Measurements from ENCODE around the gene TADA3. TPM values are rescaled to one million over a fixed set of nuclear protein-coding genes. Genes with fewer than 3 reads are reported as not detected.

The TADA3 gene
- total RNA-seq, 2 donors from 2014 or later, result 32.2 to 35.2 TPM

DNA sequence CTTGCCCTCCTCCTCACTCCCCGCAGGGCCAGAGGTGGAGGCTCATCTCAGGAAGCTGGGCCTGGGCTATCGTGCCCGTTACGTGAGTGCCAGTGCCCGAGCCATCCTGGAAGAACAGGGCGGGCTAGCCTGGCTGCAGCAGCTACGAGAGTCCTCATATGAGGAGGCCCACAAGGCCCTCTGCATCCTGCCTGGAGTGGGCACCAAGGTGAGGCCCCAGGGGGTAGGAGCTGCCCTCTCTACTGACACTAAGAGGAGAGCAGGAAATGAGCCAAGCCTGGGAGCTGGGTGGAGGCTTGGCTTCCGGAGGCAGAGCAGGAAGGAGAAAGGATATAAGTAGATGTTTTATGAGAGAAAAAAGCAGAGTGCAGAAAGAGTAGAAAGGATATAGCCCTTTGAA, 37.6 kb downstream of the TADA3 start:
- peak overlapping the region; percentile 83 for H3K27ac Mint-ChIP-seq
- DNase-seq, result no peak
- no peaks in the 10 kb centered on the region for H3K9me3 ChIP-seq (ENCODE audit: control insufficient read depth, low read length, poor library complexity, severe bottlenecking)
- peaks cover 13% of the 10 kb centered on the region for H3K36me3 Mint-ChIP-seq (ENCODE audit: low read depth)
- H3K4me1 Mint-ChIP-seq, result peaks cover 35% of the 10 kb centered on the region
- no peak for ATAC-seq
- H3K4me3 Mint-ChIP-seq, result peak overlapping the region; percentile 87
- no peaks in the 10 kb centered on the region for H3K27me3 Mint-ChIP-seq

DNA sequence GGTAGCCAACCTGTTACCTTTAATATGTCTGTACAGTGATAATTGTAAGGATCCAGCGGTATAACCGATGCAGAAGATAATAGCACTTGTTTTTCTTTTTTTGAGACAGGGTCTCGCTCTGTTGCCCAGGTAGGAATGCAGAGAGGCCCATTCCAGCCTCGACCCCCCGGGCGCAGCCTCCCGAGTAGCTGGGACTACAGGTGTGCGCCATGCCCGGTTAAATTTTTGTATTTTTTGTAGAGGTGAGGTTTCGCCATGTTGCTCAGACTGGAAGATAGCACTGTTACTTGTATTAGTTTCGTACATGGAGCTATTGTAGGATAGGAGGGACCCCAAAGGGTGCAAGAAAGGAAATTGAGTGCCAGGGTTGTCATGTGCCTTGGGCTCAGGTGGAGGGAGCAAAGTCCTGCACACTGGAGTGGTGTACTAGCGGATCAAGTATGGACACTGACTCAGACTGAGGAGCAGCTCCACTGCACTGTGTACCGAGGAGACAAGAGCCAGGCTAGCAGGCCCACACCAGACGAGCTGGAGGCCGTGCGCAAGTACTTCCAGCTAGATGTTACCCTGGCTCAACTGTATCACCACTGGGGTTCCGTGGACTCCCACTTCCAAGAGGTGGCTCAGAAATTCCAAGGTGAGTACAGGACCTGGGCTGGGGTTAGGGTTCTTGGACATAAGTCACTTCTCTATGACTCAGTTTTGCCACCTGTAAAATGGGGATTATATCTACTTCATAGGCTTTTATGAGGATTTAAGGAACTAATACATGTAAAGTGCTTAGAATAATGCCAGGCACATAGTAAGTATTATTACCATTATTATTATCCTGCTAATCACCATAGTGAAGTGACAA, 41.5 kb downstream of the TADA3 start:
- H3K36me3 Mint-ChIP-seq (ENCODE audit: low read depth), result peaks cover 11% of the 10 kb centered on the region
- ATAC-seq (no peak), DNase-seq (no peak)
- no peaks in the 10 kb centered on the region for H3K9me3 ChIP-seq (ENCODE audit: control insufficient read depth, low read length, poor library complexity, severe bottlenecking)
- peaks cover 35% of the 10 kb centered on the region for H3K4me1 Mint-ChIP-seq
- peak overlapping the region; percentile 98 for H3K4me3 Mint-ChIP-seq
- H3K27ac Mint-ChIP-seq, result peak overlapping the region; percentile 94
- no peaks in the 10 kb centered on the region for H3K27me3 Mint-ChIP-seq

DNA sequence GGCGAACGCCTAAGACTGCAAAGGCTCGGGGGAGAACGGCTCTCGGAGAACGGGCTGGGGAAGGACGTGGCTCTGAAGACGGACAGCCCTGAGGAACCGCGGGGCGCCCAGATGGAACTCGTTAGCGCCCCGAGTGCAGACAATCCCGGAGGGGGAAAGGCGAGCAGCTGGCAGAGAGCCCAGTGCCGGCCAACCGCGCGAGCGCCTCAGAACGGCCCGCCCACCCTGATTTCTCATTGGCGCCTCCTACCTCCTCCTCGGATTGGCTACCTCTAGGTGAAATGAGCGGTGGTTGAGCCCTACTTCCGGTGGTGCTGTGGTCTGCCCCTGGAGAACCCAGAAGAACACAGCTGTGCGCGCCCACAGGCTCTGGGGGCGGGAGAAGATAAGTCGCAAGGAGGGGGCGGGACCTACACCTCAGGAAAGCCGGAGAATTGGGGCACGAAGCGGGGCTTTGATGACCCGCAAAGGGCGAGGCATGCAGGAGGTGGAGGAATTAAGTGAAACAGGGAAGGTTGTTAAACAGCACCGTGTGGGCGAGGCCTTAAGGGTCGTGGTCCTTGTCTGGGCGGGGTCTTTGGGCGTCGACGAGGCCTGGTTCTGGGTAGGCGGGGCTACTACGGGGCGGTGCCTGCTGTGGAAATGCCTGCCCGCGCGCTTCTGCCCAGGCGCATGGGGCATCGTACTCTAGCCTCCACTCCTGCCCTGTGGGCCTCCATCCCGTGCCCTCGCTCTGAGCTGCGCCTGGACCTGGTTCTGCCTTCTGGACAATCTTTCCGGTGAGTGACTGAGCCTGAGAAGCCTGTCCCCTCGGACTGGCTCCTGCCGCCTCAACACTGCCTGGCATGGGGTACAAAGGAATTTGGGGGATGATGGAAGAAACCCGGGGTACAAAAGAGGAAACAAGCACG, 42.4 kb downstream of the TADA3 start, which contains the start of gene OGG1:
TSS of gene OGG1 (plus strand) at position 308 of the 911 bp plus-strand sequence. CDS start at position 643, 335 bp downstream.
- no peaks in the 10 kb centered on the region for H3K9me3 ChIP-seq (ENCODE audit: control insufficient read depth, low read length, poor library complexity, severe bottlenecking)
- peak; percentile 96 for ATAC-seq
- Mint-ChIP-seq H3K27ac (peak within 1 kb of the TSS; percentile 94), H3K4me1 (peaks cover 34% of the 10 kb centered on the region), H3K4me3 (peak within 1 kb of the TSS; percentile 98), H3K27me3 (no peaks in the 10 kb centered on the region), H3K36me3 (ENCODE audit: low read depth) (peaks cover 11% of the 10 kb centered on the region)
- peak; percentile 85 to 93 (median 85) for DNase-seq

DNA sequence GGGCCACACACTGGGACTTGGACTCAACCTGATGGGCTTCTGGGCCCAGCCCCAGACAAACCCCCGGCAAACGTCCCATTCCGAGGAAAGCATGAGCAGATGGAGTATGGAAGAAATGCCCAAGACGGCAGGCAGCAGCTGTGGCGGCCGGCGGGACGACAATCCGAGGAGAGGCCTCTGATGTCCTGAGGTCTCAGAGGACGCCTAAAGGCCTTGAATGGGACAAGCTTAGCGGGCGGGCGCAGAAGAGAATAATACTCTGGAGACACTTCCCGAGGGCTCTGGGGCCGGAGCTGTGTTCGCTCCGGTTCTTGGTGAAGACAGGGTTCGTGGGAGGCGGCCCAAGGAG, 43.0 kb downstream of the TADA3 start:
- Mint-ChIP-seq H3K27me3 (no peaks in the 10 kb centered on the region), H3K4me3 (peak overlapping the region; percentile 98), H3K4me1 (peaks cover 29% of the 10 kb centered on the region), H3K27ac (peak overlapping the region; percentile 94), H3K36me3 (ENCODE audit: low read depth) (peaks cover 10% of the 10 kb centered on the region)
- no peaks in the 10 kb centered on the region for H3K9me3 ChIP-seq (ENCODE audit: control insufficient read depth, low read length, poor library complexity, severe bottlenecking)
- DNase-seq (no peak), ATAC-seq (no peak)

DNA sequence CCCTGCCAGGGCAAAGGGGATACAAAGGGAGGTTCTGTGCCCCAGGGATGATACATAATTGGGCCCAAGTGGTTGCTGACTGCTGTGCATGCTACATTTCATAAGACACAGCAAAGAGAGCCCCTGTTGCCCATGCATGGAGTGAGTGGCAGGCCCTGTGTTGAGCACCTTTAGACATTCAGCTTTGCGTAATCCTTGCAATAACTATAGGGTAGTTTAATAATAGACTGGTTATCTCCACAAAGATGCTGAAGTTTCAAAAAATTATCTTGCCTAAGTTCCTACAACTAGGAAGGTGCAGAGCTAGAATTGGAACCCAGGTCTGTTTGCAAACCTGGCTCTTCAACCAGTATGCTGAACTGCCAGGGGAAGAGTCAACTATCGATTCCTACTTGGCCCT, 44.2 kb downstream of the TADA3 start:
- peak overlapping the region; percentile 5 for H3K4me3 Mint-ChIP-seq
- ATAC-seq (no peak), DNase-seq (no peak)
- H3K4me1 Mint-ChIP-seq, result peaks cover 23% of the 10 kb centered on the region
- peaks cover 10% of the 10 kb centered on the region for H3K36me3 Mint-ChIP-seq (ENCODE audit: low read depth)
- H3K27me3 Mint-ChIP-seq, result no peaks in the 10 kb centered on the region
- no peaks in the 10 kb centered on the region for H3K9me3 ChIP-seq (ENCODE audit: control insufficient read depth, low read length, poor library complexity, severe bottlenecking)
- H3K27ac Mint-ChIP-seq, result no peak overlapping the region

DNA sequence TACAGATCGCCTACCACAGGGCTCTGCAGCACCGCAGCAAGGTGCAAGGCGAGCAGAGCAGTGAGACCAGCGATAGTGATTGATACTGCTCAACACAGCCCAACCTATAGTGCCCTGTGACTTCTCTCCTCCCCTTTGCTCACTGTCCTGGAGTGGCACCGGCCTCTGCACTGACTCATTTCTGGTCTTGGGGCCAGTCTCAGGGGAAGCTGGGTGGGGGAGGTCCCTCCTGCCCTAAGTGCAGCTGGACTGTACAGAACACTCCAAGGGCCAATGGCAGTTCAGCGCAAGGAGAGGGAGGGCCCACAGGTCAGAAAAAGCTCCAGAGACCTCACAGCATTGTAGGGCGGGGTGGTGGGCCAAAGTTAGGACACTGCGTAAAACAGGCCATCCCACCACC, 45.0 kb downstream of the TADA3 start:
- H3K4me3 Mint-ChIP-seq, result no peak overlapping the region
- H3K27ac Mint-ChIP-seq, result no peak overlapping the region
- H3K36me3 Mint-ChIP-seq (ENCODE audit: low read depth), result peaks cover 10% of the 10 kb centered on the region
- peaks cover 23% of the 10 kb centered on the region for H3K4me1 Mint-ChIP-seq
- no peaks in the 10 kb centered on the region for H3K9me3 ChIP-seq (ENCODE audit: control insufficient read depth, low read length, poor library complexity, severe bottlenecking)
- ATAC-seq (no peak), DNase-seq (no peak)
- no peaks in the 10 kb centered on the region for H3K27me3 Mint-ChIP-seq

DNA sequence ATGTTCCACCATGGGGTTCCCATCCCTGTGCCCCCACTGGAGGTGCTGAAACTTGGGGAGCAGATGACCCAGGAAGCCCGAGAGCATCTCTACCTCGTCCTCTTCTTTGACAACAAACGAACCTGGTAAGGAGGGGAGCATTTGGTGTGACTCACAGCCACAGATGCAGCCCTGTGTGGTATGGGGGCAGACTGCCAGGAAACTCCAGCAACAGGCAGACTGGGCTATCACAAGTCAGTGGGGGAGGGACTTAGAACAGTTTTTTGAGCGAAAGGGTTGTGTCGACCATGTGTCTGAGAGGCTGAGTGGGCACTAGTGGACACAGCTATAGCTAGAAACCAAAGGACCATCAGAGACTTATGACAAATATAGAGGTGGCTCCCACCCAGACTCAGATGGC, 45.9 kb downstream of the TADA3 start:
- H3K4me3 Mint-ChIP-seq, result no peak overlapping the region
- ATAC-seq, result no peak
- peaks cover 17% of the 10 kb centered on the region for H3K4me1 Mint-ChIP-seq
- H3K27me3 Mint-ChIP-seq, result no peaks in the 10 kb centered on the region
- DNase-seq, result no peak
- no peak overlapping the region for H3K27ac Mint-ChIP-seq
- H3K9me3 ChIP-seq (ENCODE audit: control insufficient read depth, low read length, poor library complexity, severe bottlenecking), result no peaks in the 10 kb centered on the region
- H3K36me3 Mint-ChIP-seq (ENCODE audit: low read depth), result peaks cover 6% of the 10 kb centered on the region

DNA sequence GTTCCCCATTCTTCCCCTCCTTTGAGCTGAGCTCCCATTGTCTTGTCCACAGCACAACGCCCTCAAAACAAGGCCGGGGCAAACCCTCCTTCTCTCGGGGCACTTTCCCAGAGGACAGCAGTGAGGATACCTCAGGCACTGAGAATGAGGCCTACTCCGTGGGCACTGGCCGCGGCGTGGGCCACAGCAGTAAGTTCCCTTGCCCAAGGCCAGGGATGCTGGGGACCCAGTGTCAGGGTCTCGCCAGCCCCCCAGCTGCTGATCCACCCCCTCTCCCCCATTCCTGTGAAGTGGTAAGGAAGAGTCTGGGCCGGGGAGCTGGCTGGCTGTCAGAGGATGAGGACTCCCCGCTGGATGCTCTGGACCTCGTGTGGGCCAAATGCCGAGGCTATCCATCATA, 46.8 kb downstream of the TADA3 start:
- no peaks in the 10 kb centered on the region for H3K9me3 ChIP-seq (ENCODE audit: control insufficient read depth, low read length, poor library complexity, severe bottlenecking)
- Mint-ChIP-seq H3K27me3 (no peaks in the 10 kb centered on the region), H3K4me1 (peaks cover 14% of the 10 kb centered on the region), H3K27ac (no peak overlapping the region), H3K4me3 (no peak overlapping the region), H3K36me3 (ENCODE audit: low read depth) (peaks cover 6% of the 10 kb centered on the region)
- DNase-seq (no peak), ATAC-seq (no peak)

DNA sequence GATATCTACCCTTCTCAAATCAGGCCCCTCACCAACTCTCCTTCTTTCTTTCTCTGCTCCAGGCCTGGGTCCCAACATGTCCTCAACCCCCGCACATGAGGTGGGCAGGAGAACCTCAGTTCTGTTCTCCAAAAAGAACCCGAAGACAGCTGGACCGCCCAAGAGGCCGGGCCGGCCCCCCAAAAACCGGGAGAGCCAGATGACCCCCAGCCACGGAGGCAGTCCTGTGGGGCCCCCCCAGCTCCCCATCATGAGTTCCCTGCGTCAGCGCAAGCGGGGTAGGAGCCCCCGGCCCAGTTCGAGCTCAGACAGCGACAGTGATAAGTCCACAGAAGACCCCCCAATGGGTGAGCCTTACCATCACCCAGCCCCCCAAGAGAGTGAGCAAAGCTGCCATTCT, 48.1 kb downstream of the TADA3 start:
- Mint-ChIP-seq H3K4me1 (peaks cover 5% of the 10 kb centered on the region), H3K4me3 (no peak overlapping the region), H3K36me3 (ENCODE audit: low read depth) (peaks cover 9% of the 10 kb centered on the region), H3K27ac (peak overlapping the region; percentile 19), H3K27me3 (no peaks in the 10 kb centered on the region)
- DNase-seq (no peak), ATAC-seq (no peak)
- H3K9me3 ChIP-seq (ENCODE audit: control insufficient read depth, low read length, poor library complexity, severe bottlenecking), result no peaks in the 10 kb centered on the region

DNA sequence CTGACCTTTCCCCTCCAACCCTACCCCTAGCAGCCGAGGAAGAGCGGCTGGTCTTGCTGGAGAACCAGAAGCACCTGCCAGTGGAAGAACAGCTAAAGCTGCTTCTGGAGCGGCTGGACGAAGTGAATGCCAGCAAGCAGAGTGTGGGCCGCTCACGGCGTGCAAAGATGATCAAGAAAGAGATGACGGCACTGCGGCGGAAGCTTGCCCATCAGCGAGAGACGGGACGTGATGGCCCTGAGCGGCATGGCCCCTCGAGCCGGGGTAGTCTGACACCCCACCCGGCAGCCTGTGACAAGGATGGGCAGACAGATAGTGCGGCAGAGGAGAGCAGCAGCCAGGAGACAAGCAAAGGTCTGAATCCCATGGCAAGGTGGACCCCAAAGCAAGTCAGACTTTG, 48.7 kb downstream of the TADA3 start:
- peaks cover 4% of the 10 kb centered on the region for H3K4me1 Mint-ChIP-seq
- H3K27me3 Mint-ChIP-seq, result no peaks in the 10 kb centered on the region
- ATAC-seq (no peak), DNase-seq (no peak)
- peaks cover 13% of the 10 kb centered on the region for H3K36me3 Mint-ChIP-seq (ENCODE audit: low read depth)
- no peak overlapping the region for H3K27ac Mint-ChIP-seq
- H3K4me3 Mint-ChIP-seq, result no peak overlapping the region
- H3K9me3 ChIP-seq (ENCODE audit: control insufficient read depth, low read length, poor library complexity, severe bottlenecking), result no peaks in the 10 kb centered on the region

DNA sequence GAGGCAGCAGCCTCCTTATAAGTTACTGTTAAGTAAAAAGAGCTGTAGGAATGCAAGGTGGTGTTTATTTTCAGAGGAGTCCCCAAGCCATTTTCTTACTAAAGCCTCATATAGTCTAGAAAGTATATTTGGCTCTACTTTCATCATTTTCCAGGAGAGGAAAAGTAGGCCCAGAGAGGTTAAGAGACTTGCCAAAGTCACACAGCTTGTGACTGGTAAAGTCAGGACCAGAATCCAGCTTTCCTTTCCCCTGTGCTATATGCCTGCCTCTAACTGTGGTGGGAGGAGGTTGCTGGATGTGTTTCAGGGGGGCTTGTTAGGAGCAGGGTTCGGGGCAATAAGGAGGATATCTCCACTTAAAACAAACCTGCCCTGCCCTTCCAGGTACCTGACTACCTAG, 49.7 kb downstream of the TADA3 start:
- no peaks in the 10 kb centered on the region for H3K9me3 ChIP-seq (ENCODE audit: control insufficient read depth, low read length, poor library complexity, severe bottlenecking)
- no peak for ATAC-seq
- H3K36me3 Mint-ChIP-seq (ENCODE audit: low read depth), result peaks cover 14% of the 10 kb centered on the region

DNA sequence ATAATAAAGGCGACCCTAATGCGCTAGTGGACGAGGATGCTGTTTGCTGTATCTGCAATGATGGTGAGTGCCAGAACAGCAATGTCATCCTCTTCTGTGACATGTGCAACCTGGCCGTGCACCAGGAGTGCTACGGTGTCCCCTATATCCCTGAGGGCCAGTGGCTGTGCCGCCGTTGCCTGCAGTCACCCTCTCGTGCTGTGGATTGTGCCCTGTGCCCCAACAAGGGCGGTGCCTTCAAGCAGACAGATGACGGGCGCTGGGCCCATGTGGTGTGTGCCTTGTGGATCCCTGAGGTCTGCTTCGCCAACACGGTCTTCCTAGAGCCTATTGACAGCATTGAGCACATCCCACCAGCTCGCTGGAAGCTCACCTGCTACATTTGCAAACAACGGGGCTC, 53.1 kb downstream of the TADA3 start:
- Mint-ChIP-seq H3K36me3 (ENCODE audit: low read depth) (peaks cover 11% of the 10 kb centered on the region), H3K4me3 (no peak overlapping the region), H3K27ac (peak overlapping the region; percentile 45), H3K4me1 (peaks cover 16% of the 10 kb centered on the region), H3K27me3 (no peaks in the 10 kb centered on the region)
- DNase-seq (no peak), ATAC-seq (no peak)
- no peaks in the 10 kb centered on the region for H3K9me3 ChIP-seq (ENCODE audit: control insufficient read depth, low read length, poor library complexity, severe bottlenecking)

More for the DNA sequence above, 49.7 kb downstream of the TADA3 start:
- Mint-ChIP-seq H3K27ac (peak overlapping the region; percentile 8), H3K27me3 (no peaks in the 10 kb centered on the region), H3K4me3 (no peak overlapping the region), H3K4me1 (peaks cover 4% of the 10 kb centered on the region)
- no peak for DNase-seq

DNA sequence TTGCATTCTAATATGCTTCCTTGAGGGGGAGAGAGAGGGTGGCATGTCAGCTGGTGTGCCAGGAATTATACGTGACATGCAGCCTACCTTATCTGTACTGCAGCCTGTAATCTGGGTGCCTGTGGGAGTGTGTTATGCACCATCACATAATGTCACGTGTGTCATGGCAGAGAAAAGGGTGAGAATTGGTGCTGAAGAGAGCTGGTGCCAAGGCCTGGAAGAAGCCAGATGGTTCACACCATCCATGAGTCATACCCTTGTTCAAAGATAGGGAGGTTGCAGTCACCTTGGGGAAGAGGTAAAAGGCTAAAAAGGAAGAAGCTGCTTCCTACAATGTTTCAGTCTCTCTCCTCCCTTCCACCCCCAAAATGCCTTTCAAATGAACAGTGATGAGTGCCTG, 55.4 kb downstream of the TADA3 start:
- no peak for ATAC-seq

More for the DNA sequence above, 55.4 kb downstream of the TADA3 start:
- no peak overlapping the region for H3K27ac Mint-ChIP-seq
- H3K4me1 Mint-ChIP-seq, result peaks cover 30% of the 10 kb centered on the region
- DNase-seq, result no peak
- H3K9me3 ChIP-seq (ENCODE audit: control insufficient read depth, low read length, poor library complexity, severe bottlenecking), result no peaks in the 10 kb centered on the region
- no peak overlapping the region for H3K4me3 Mint-ChIP-seq
- H3K27me3 Mint-ChIP-seq, result no peaks in the 10 kb centered on the region
- peaks cover 11% of the 10 kb centered on the region for H3K36me3 Mint-ChIP-seq (ENCODE audit: low read depth)

Data from T-helper 17 cell (primary cell).